A673 (cell line): ENCODE data around the gene PDE10A.

Source experiments
- CTCF ChIP-seq: fragments of 300-800, 200-600 bp; sonication (generic); conservative IDR thresholded peaks from 2 replicates; pipeline ENCODE4 v1.5.1; 2017; ENCODE audit warnings: low read depth, mild to moderate bottlenecking, antibody characterized with exemption, low read length, moderate library complexity, mixed read lengths
- EZH2 ChIP-seq: fragments of 200-600 bp; sonication (generic); IDR thresholded peaks from 2 replicates; pipeline ENCODE4 v1.6.1; 2017; ENCODE audit warnings: borderline replicate concordance, low read depth, mild to moderate bottlenecking, mixed read lengths, antibody characterized with exemption, low read length; ENCODE audit not compliant: poor library complexity, severe bottlenecking

GRCh38 chr6:165658395-165659058, 4.5 kb downstream of the PDE10A start:
- TF ChIP-seq CTCF (no peak), EZH2 (no peak)
